Esophagus muscularis mucosa (tissue), 4 donors: ENCODE data around the gene PSMD5. TPM values are rescaled to one million over a fixed set of nuclear protein-coding genes. Genes with fewer than 3 reads are reported as not detected.

ENCODE experiments used
- DNase-seq: peaks from one replicate; pipeline ENCODE4 v3.0.0-alpha.2; 2017; ENCODE audit errors: extremely low spot score
- H3K27ac ChIP-seq, 4 donors: fragments of 200-600 bp; sonication (generic); replicated peaks in 1 of 4; 1 replicate in 3 of 4; 2 replicates in 1 of 4; pipeline ENCODE4 v1.5.1; 2016 to 2019; ENCODE audit warnings: mild to moderate bottlenecking in 1 of 4
- H3K27me3 ChIP-seq, 4 donors: fragments of 200-600 bp; sonication (generic); one replicate each; pipeline versions ENCODE4 v1.5.1 to v1.6.0; 2016 to 2019
- H3K36me3 ChIP-seq, 4 donors: fragments of 200-600 bp; sonication (generic); one replicate each; pipeline ENCODE4 v1.5.1; 2016 to 2019
- H3K4me1 ChIP-seq, 4 donors: fragments of 200-600 bp; sonication (generic); one replicate each; pipeline ENCODE4 v1.5.1; 2016 to 2019
- H3K4me3 ChIP-seq, 4 donors: fragments of 200-600 bp; sonication (generic); 1 replicate in 2 of 4; 2 replicates in 2 of 4; pipeline ENCODE4 v1.5.1; 2016 to 2019; ENCODE audit warnings: mild to moderate bottlenecking in 4 of 4, moderate library complexity in 1 of 4
- H3K9me3 ChIP-seq, 4 donors: fragments of 200-600 bp; sonication (generic); 1 replicate in 3 of 4; 2 replicates in 1 of 4; pipeline ENCODE4 v1.5.1; 2016 to 2019
- EP300 ChIP-seq: sonication (generic); formaldehyde crosslinking; IDR thresholded peaks from one replicate; pipeline ENCODE4 v1.6.1; 2017; ENCODE audit warnings: antibody characterized with exemption
- POLR2A ChIP-seq: fragments of 450-650 bp; IDR thresholded peaks from one replicate; pipeline ENCODE4 v1.6.1; 2017; ENCODE audit warnings: antibody characterized with exemption, moderate library complexity, mild to moderate bottlenecking, low read depth
- POLR2AphosphoS5 ChIP-seq, 2 donors: sonication (generic); formaldehyde crosslinking; IDR thresholded peaks; one replicate each; pipeline ENCODE4 v1.6.1; 2017; ENCODE audit warnings: antibody characterized with exemption in 2 of 2
- WGBS: methylation state at CpG from one replicate; pipeline ENCODE4 v1.1.5; 2018; 5-methylcytosine and 5-hydroxymethylcytosine counted together
- intact Hi-C: fragments of 100-400 bp; cut with DNase I; formaldehyde crosslinking; loops from one replicate; pipeline ENCODE4 v1.15.1; 2023
- total RNA-seq, 4 donors: library from RNA; depleted of rRNA; stranded (reverse); fragments of >200 nt; gene quantifications; one replicate each; pipeline versions ENCODE4 v1.1.0 to v1.2.1, GENCODE V29; 2016
- TF ChIP-seq, protein P1 (sequence below), 3 experiments: fragments of 200-600 bp in 2 of 3; fragments of 450-650 bp in 1 of 3; sonication (generic) in 2 of 3; IDR thresholded peaks; one replicate each; pipeline ENCODE4 v1.5.1; 2017 to 2019; ENCODE audit warnings: antibody characterized with exemption in 3 of 3, mild to moderate bottlenecking in 2 of 3, moderate library complexity in 1 of 3

Gene PSMD5
- total RNA-seq, 4 donors from 2014 or later: 22.0 to 30.7 (median 25.8) TPM

DNA sequence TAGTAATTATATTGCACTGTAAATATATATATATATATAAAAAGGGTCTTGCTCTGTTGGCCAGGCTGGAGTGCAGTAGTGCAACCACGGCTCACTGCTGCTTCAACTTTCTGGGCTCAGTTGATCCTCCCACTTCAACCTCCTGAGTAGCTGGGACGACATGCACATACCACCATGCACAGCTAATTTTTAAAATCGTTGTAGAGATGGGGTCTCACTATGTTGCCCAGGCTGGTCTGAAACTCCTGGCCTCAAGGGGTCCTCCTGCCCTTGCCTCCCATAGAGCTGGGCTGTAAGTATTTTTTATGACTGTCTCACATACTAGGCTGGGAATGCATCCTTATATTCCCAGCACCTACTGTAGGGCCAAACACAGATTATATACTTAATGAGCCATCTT is 11.9 kb downstream of the PSMD5 start:
- intact Hi-C loops: no loop called here
- Histone ChIP-seq H3K9me3 (no peaks in the 10 kb centered on the region), H3K36me3 (peaks cover 37 to 90% (median 81%) of the 10 kb centered on the region in 4 donors), H3K4me1 (no peaks in the 10 kb centered on the region), H3K27ac (no peak overlapping the region), H3K27me3 (no peaks in the 10 kb centered on the region), H3K4me3 (no peak overlapping the region)
- WGBS: 95% methylated on average over 3 of the region's 3 CpGs
- DNase-seq: no peak
- TF ChIP-seq POLR2A (no peak), POLR2AphosphoS5 (IDR thresholded peaks at IDR 0.05) (no peak), EP300 (no peak)
- TF ChIP-seq, protein P1, sequence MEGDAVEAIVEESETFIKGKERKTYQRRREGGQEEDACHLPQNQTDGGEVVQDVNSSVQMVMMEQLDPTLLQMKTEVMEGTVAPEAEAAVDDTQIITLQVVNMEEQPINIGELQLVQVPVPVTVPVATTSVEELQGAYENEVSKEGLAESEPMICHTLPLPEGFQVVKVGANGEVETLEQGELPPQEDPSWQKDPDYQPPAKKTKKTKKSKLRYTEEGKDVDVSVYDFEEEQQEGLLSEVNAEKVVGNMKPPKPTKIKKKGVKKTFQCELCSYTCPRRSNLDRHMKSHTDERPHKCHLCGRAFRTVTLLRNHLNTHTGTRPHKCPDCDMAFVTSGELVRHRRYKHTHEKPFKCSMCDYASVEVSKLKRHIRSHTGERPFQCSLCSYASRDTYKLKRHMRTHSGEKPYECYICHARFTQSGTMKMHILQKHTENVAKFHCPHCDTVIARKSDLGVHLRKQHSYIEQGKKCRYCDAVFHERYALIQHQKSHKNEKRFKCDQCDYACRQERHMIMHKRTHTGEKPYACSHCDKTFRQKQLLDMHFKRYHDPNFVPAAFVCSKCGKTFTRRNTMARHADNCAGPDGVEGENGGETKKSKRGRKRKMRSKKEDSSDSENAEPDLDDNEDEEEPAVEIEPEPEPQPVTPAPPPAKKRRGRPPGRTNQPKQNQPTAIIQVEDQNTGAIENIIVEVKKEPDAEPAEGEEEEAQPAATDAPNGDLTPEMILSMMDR (IDR thresholded peaks at IDR 0.05): no peak

DNA sequence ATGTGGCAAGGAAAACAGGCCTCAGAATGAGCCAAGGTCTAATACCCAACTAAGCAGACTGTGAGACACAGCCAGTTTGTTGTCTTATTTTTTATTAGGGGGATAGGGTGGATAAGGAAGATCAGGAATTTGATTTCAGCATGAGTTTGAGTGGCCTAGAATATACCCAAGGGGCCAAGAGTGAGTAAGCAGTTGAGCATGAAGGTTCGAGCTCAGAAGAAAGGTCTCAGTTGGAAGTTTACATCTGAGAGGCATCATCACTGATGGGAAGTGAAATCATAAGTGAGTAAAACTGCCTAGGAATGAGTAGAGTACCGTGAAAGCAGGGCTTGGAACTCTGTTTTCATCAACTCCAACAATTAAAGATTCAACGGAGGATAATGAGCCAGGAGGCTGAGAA is 12.6 kb downstream of the PSMD5 start:
- no peak for DNase-seq
- Histone ChIP-seq H3K4me3 (no peak overlapping the region), H3K27ac (no peak overlapping the region), H3K9me3 (peaks cover 0 to 3% (median 0%) of the 10 kb centered on the region in 4 donors), H3K4me1 (no peaks in the 10 kb centered on the region), H3K27me3 (no peaks in the 10 kb centered on the region), H3K36me3 (peaks cover 44 to 92% (median 83%) of the 10 kb centered on the region in 4 donors)
- 88% methylated on average over 3 of the region's 3 CpGs for WGBS
- intact Hi-C loops: no loop called here
- TF ChIP-seq, protein P1 (IDR thresholded peaks at IDR 0.05): no peak
- no peak for TF ChIP-seq EP300
- no peak for TF ChIP-seq POLR2A
- TF ChIP-seq POLR2AphosphoS5 (IDR thresholded peaks at IDR 0.05): no peak

DNA sequence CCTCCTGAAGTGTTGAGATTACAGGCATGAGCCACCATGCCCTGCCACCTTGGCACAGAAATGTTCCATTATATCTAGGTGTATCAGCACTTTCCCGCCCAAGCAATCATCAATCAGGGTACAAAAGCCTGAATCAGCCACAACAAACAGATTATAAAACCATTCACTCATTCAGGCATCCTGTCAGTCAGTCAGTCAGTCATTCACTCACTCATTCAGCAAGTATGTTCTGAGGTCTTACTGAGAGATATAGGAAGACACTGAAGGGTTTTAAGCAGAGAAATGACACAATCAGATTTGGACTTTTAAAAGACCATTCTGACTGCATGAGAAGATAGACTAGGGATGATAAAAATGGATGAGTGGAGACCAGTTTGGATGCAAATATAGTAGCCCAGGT is 13.1 kb downstream of the PSMD5 start:
- TF ChIP-seq, protein P1 (IDR thresholded peaks at IDR 0.05): no peak
- TF ChIP-seq POLR2AphosphoS5 (IDR thresholded peaks at IDR 0.05): no peak
- TF ChIP-seq EP300: no peak
- TF ChIP-seq POLR2A: no peak
- WGBS: 92% methylated on average over 1 of the region's 1 CpG
- intact Hi-C loops: no loop called here
- no peak overlapping the region for H3K4me3 ChIP-seq
- no peak for DNase-seq
- H3K36me3 ChIP-seq: peaks cover 49 to 92% (median 83%) of the 10 kb centered on the region in 4 donors
- no peak overlapping the region for H3K27ac ChIP-seq
- peaks cover 0 to 4% (median 0%) of the 10 kb centered on the region in 4 donors for H3K9me3 ChIP-seq
- no peaks in the 10 kb centered on the region for H3K4me1 ChIP-seq
- H3K27me3 ChIP-seq: no peaks in the 10 kb centered on the region

DNA sequence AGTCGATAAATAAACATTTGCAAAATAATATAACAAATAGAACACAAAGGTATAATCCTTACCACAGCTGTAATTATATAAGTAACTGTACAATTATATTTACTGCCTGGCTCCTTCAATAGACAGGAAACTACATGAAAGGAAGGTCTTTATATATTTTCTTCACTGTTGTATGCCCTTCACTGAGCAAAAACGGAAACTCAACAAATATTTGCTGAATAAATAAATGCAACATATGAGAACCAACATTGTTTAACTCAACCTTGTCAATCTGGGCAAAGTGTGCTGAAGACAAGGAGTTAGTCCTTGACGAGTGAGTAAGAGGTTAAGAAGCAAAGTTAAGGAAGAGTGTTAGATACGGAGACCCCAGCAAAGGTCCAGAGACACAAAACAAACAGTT is 22.6 kb downstream of the PSMD5 start:
- Histone ChIP-seq H3K36me3 (peaks cover 60 to 99% (median 80%) of the 10 kb centered on the region in 4 donors), H3K4me3 (no peak overlapping the region), H3K27me3 (no peaks in the 10 kb centered on the region), H3K9me3 (peaks cover 0 to under 1% (median 0%) of the 10 kb centered on the region in 4 donors), H3K27ac (no peak overlapping the region), H3K4me1 (no peaks in the 10 kb centered on the region)
- DNase-seq: no peak
- WGBS: 89% methylated on average over 4 of the region's 4 CpGs
- no peak for TF ChIP-seq EP300
- TF ChIP-seq, protein P1 (IDR thresholded peaks at IDR 0.05): no peak
- no peak for TF ChIP-seq POLR2AphosphoS5 (IDR thresholded peaks at IDR 0.05)
- no peak for TF ChIP-seq POLR2A
- intact Hi-C loops: no loop called here

DNA sequence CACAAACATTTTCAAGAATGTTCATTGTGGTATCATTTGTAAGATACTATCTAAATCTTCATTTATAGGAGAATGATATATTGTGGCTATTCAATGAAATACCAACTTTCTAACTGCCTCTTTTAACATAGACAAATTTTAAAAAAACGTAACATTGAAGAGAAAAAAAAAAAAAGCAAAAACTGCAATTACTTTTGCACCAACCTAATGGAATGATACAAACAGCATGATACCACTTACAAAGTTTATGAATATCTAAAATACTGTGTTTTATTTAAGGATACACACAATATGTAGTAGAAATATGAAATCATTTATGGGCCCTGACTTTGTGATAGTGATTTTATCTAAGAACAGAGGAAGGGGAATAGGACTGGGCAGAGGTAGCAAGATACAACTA is 24.1 kb downstream of the PSMD5 start:
- DNase-seq: no peak
- WGBS: 94% methylated on average over 1 of the region's 1 CpG
- Histone ChIP-seq H3K9me3 (no peaks in the 10 kb centered on the region), H3K4me3 (no peak overlapping the region), H3K27ac (no peak overlapping the region), H3K4me1 (no peaks in the 10 kb centered on the region), H3K27me3 (no peaks in the 10 kb centered on the region), H3K36me3 (peaks cover 51 to 96% (median 68%) of the 10 kb centered on the region in 4 donors)
- TF ChIP-seq EP300: no peak
- no peak for TF ChIP-seq POLR2A
- TF ChIP-seq POLR2AphosphoS5 (IDR thresholded peaks at IDR 0.05): no peak
- TF ChIP-seq, protein P1 (IDR thresholded peaks at IDR 0.05): no peak
- intact Hi-C loops: no loop called here
